Activated CD8-positive, alpha-beta memory T cell treated with anti-CD3 and anti-CD28 coated beads for 1 hour (primary cell): ENCODE data around the gene GAB1.

Experiments used
- DNase-seq, 2 donors: peaks; one replicate each; pipeline ENCODE4 v3.0.0-alpha.2; 2020; ENCODE audit warnings: low read depth in 1 of 2; ENCODE audit errors: extremely low read depth in 1 of 2

The GAB1 gene

DNA sequence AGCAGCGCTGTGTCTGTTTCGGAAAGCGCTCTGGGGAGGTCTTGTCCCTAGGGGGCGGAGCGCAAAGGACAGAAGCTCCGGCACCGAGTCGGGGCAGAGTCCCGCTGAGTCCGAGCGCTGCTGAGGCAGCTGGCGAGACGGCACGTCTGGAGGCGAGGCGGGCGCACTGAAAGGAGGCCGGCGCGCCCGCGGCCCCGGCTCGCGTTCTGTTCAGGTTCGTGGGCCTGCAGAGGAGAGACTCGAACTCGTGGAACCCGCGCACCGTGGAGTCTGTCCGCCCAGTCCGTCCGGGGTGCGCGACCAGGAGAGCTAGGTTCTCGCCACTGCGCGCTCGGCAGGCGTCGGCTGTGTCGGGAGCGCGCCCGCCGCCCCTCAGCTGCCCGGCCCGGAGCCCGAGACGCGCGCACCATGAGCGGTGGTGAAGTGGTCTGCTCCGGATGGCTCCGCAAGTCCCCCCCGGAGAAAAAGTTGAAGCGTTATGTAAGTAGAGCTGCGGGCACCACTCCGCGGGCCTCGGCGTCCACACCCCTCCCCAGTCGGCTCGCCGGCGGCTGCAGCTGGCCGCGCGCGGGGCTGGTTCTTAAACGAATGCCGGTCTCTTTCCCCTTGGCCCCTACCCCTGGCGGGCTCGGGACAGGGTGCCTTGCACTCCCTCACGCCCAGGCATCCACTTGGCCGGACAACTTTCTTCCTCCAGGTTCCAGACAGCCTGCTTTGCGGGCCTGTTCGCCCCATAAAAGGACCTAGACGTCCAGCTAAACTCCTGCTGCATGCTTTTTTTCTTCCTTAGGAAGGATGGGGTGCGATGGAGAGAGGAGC, at the start of gene GAB1:
GAB1 (plus strand) TSS at position 96 of the 819 bp plus-strand sequence; CDS start at position 409, 313 bp downstream.
- no peak for DNase-seq

GRCh38 chr4:143287572-143287923, 49.1 kb upstream of the GAB1 start:
- DNase-seq = no peak

DNA sequence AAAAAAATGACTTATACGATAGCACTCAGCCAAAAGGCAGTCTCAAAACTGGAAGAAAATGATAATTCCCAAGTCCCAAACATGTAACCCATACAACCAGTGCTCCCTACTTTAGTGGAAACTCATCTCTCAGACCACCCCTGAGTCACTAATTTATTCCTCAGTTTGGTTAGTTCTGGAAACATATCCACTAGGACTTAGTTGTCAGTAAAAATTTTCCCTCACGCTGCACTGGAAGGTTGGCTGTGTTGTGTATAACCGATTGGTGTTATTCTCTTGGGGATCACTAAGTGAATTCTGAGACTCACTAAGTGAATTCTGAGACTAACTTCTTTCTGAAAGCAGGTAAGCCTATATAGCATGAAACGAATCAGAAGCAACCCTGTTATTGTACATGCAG, 48.5 kb upstream of the GAB1 start:
- DNase-seq = no peak

- DNase-seq = no peak
Measured at GRCh38 chr4:143289370-143289769, 47.3 kb upstream of the GAB1 start.

DNA sequence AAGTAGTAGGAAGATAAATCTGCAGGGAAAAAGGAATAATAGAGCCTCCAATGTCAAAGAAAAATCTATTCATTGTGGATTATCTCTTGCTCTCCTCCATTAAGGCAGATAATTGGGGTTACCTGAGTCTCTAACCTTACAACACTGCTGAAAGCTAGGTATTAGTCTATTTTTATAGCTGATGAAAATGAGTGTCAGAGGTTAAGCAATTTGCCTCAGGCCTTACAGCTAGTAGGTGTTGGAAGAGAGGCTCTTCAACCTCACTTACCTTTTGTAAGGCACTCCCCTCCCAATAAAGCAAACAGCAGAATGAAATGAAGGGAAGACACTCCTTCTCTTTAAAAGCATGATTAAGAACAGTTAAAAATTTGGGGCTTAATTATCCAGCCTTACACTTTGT, 45.4 kb upstream of the GAB1 start:
- no peak for DNase-seq

GRCh38 chr4:143292858-143293257, 43.8 kb upstream of the GAB1 start:
- no peak for DNase-seq

- no peak for DNase-seq
Measured at GRCh38 chr4:143294310-143294709, 42.4 kb upstream of the GAB1 start.

- DNase-seq = no peak
Measured at GRCh38 chr4:143294710-143295275, 41.9 kb upstream of the GAB1 start.

DNA sequence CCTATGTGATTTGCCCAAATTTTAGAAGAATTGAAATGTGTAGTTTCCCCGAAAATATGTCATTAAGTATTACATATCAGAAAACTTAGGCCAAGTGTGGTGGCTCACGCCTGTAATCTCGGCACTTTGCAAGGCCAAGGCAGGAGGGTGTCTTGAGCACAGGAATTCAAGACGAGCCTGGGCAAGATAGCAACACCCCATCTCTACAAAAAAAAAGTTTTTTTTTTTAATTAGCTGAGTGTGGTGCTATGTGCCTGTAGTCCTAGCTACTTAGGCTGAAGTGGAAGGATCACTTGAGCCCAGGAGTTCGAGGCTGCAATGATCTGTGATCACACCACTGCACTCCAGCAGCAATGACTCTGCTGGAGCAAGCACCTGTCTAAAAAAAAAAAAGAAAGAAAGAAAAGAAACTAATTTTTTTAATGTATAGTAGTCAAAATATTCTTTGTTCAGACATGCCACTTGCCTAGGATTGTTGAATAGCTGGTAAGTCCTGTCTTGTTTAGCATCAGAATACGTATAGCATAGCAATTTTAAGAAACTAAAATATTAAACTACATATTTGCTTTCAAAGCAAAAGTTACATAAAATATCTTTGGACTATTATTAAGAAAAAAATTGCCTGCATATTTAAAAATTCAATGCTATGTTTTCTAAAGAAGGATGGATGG, 40.1 kb upstream of the GAB1 start:
- no peak for DNase-seq

- no peak for DNase-seq
Measured at GRCh38 chr4:143300860-143301259, 35.8 kb upstream of the GAB1 start.

DNA sequence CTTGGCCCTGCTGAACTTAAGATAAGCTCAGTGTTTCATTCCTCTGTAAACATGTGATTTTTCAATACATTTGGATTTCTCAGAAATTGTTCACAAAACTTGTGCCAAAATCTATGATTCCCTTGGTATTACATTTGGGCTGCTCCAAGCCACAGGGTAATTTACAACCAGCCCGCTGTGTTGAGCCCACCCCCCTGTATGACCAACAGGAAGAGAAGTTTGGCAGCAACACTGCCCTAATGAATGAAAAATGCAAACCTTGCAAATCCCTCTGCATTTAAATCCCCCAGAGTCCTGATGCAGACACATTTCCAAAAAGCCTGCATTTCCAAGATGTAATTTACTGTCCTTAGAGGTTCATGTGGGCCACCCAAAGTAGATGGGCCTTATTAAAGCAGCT, 34.1 kb upstream of the GAB1 start:
- no peak for DNase-seq

- DNase-seq = no peak
Measured at GRCh38 chr4:143306788-143307187, 29.9 kb upstream of the GAB1 start.

DNA sequence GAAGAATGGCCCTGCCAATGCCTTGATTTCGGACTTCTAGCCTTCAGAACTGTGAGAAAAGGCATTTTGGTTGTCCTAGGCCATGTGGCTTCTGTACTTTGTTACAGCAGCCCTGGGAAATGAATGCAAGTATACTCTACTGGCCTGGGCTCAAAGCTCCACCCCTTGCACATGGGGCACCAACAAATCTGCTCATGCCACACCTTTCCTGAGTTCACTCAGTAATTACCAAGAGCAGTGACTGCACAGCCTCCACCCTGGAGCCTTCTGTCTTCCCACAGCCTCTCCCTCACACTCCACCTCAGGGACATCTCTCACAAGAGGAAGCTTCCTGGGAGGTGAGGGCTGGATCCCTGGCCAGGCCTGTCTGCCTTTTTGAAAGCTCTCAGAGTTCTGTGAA, 29.1 kb upstream of the GAB1 start:
- DNase-seq = no peak

- no peak for DNase-seq
Measured at GRCh38 chr4:143308377-143308776, 28.3 kb upstream of the GAB1 start.

DNA sequence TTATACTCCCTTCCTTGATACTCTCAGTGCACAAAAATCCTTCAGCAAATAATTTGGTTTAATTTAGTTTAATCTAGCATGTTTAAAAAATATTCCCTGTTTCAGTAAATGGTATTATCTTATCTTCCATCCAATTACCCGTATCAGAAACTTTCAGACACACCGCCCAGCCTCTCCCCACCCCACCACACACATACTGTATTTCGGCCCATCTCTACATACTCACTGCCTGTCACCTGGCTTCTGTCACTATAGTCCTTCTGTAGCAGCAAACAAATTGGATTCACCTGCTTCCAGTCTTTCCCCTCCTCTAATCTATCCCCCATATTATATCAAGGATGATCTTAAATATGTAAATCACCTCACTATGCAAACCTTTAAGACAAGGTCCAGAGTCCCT, 24.8 kb upstream of the GAB1 start:
- no peak for DNase-seq

DNA sequence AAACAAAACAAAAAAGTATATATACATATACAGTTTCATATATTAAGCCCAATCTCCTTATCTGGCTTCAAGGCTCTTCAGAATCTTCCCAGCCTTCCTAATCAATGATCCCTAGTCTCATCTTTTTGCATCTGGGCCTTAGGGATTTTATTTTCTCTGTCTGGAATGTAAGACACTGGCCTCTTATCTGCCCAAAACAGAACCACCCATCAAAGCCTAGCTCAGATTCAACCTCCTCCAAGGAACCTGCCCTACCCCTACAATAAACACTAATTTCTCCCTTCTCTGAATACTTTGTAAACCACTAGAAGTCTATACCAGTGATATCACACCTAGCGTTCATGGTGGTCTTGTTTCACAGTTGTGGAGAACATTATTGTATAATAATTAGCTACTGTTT, 23.2 kb upstream of the GAB1 start:
- DNase-seq = no peak

DNA sequence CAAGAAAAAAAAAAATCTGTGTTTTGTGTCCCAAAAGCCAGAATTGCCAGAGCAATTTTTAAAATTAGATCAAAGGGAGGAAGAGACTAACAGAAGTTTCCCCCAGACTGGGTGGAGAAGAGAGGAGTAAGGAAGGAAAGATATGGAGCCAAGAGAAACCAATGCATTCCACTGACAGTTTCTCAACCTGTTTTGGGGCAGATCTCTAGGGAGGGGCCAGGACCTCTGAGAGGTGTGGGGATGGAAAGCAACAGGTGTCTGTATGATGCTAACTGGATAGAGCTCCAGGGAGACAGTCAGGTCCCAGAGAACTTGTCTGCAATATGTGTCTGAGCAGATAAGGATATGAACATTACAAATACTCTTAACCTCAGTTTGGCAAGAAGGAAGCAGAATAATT, 22.7 kb upstream of the GAB1 start:
- no peak for DNase-seq

- no peak for DNase-seq
Measured at GRCh38 chr4:143320113-143320512, 16.6 kb upstream of the GAB1 start.

- DNase-seq = no peak
Measured at GRCh38 chr4:143326735-143327134, 9.9 kb upstream of the GAB1 start.

DNA sequence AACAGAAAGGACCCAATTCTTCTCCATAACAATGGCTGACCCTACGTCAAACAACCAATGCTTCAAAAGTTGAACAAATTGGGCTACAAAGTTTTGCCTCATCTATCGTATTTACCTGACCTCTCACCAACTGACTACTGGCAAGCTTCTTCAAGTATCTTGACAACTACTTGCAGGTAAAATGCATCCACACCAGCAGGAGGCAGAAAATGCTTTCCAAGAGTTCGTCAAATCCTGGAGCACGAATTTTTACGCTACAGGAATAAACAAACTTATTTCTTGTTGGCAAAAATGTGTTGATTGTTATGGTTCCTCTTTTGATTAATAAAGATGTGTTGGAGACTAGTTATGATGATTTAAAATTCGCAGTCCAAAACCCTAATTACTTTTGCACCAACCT, 6.7 kb upstream of the GAB1 start:
- DNase-seq = no peak

DNA sequence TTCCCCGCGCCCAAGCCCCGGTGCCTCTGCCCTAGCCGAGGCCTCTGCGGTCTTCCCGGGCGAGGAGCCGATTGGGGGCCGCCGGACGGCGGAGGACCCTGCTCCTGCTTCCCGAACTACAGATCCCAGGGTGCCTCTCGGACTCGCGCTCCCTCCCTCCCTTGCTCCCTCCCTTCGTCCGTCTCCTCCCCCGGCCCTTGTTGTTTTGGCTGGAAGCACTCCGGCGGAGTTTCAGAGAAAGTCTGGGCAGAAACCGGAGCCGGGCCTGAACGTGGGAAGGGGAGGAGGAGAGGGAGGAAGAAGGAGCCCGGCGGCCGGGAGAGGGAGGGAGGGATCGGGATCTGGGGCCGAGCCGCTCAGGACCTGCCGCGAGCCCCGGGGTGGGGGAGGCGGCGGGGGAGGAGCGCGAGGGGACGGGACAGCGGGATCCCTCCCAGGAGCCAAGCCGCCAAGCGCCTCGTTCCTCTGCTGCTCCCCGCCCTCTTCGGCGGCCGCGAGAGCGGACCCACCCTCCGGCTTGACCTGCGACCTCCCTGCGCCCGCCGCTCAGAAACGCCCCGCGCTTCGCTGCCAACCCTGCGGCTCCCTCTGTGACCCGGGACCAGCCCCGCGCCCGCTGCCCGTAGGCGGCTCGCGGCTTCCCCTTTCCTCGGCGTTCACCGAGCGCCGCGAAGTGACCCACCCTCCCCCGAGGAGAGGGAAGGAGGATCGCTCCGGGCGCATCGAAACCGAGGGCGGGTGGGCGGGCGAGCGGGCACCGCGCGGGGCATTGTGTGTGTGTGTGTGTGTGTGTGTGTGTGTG, 496 bp upstream of the GAB1 start:
- no peak for DNase-seq
